Measurements from ENCODE around the gene COLEC12.

The COLEC12 gene

GRCh38 chr18:332721-333510, 167.6 kb downstream of the COLEC12 start:
- Histone ChIP-seq H3K36me3 (ENCODE audit: control insufficient read depth in 2 of 2, insufficient read depth in 1 of 2, low read length in 2 of 2) (no peaks in the 10 kb centered on the region; a peak in 1 of 3 replicates), H3K4me3 (ENCODE audit: low read depth, low read length) (no peak overlapping the region), H3K4me1 (ENCODE audit: control insufficient read depth, insufficient read depth, low read length) (no peaks in the 10 kb centered on the region), H3K9me3 (ENCODE audit: control insufficient read depth, insufficient read depth, low read depth, low read length) (no peaks in the 10 kb centered on the region), H3K27ac (ENCODE audit: extremely low read depth, low read depth, low read length) (no peak overlapping the region)
- ChIA-PET CTCF (interaction anchor here (0.6 to 0.7 kb wide), 2 partner anchors 8 to 289 kb away, joined by 3 read pairs; no protein-coding TSS in a partner anchor), POLR2A (no interaction called here)
- TF ChIP-seq ZNF302 (tag by site-specific recombination; IDR thresholded peaks at IDR 0.05; ENCODE audit: low read depth) (no peak), ZNF404 (tag by site-specific recombination; IDR thresholded peaks at IDR 0.05) (no peak), ZNF169 (tag by site-specific recombination; IDR thresholded peaks at IDR 0.05) (no peak), ZNF10 (tag by site-specific recombination; IDR thresholded peaks at IDR 0.05) (no peak), KLF17 (tag by site-specific recombination; IDR thresholded peaks at IDR 0.05) (no peak), BCL11B (tag by site-specific recombination; IDR thresholded peaks at IDR 0.05; ENCODE audit: low read depth) (no peak), ZNF777 (tag by site-specific recombination; IDR thresholded peaks at IDR 0.05; ENCODE audit: borderline replicate concordance) (no peak), ZNF423 (tag by site-specific recombination; IDR thresholded peaks at IDR 0.05) (no peak), KLF8 (tag by site-specific recombination; IDR thresholded peaks at IDR 0.05) (no peak), GLI4 (tag by site-specific recombination; IDR thresholded peaks at IDR 0.05) (no peak), ZBTB48 (tag by site-specific recombination; IDR thresholded peaks at IDR 0.05) (no peak), ZNF2 (tag by site-specific recombination; IDR thresholded peaks at IDR 0.05) (no peak), KLF9 (tag by site-specific recombination; IDR thresholded peaks at IDR 0.05; ENCODE audit: low read depth) (no peak), ZBTB21 (tag by site-specific recombination; IDR thresholded peaks at IDR 0.05) (no peak), ZNF394 (tag by site-specific recombination; IDR thresholded peaks at IDR 0.05; ENCODE audit: borderline replicate concordance) (no peak), ZNF112 (tag by site-specific recombination; IDR thresholded peaks at IDR 0.05) (no peak), ZNF768 (tag by site-specific recombination; IDR thresholded peaks at IDR 0.05) (no peak), REST (tag by site-specific recombination; IDR thresholded peaks at IDR 0.05) (no peak), ZNF18 (tag by site-specific recombination; IDR thresholded peaks at IDR 0.05) (no peak)

GRCh38 chr18:332007-332406, 168.5 kb downstream of the COLEC12 start:
- Histone ChIP-seq H3K4me3 (ENCODE audit: low read depth, low read length) (no peak overlapping the region), H3K27ac (ENCODE audit: extremely low read depth, low read depth, low read length) (no peak overlapping the region), H3K9me3 (ENCODE audit: control insufficient read depth, insufficient read depth, low read depth, low read length) (no peaks in the 10 kb centered on the region), H3K4me1 (ENCODE audit: control insufficient read depth, insufficient read depth, low read length) (no peaks in the 10 kb centered on the region), H3K36me3 (ENCODE audit: control insufficient read depth in 2 of 2, insufficient read depth in 1 of 2, low read length in 2 of 2) (no peaks in the 10 kb centered on the region; a peak in 1 of 3 replicates)
- ChIA-PET CTCF (interaction anchor here (0.5 to 0.6 kb wide), 3 partner anchors 136 to 289 kb away, joined by 3 read pairs; partner anchors contain the start of gene CETN1), POLR2A (no interaction called here)
- TF ChIP-seq ZNF394 (tag by site-specific recombination; IDR thresholded peaks at IDR 0.05; ENCODE audit: borderline replicate concordance) (no peak), ZBTB49 (tag by site-specific recombination; IDR thresholded peaks at IDR 0.05; ENCODE audit: low read depth) (no peak), ZNF423 (tag by site-specific recombination; IDR thresholded peaks at IDR 0.05) (no peak), ZNF324 (tag by site-specific recombination; IDR thresholded peaks at IDR 0.05) (no peak), TCF7L2 (IDR thresholded peaks at IDR 0.05; ENCODE audit: borderline replicate concordance, low read depth, low read length) (no peak), ZNF23 (tag by site-specific recombination; IDR thresholded peaks at IDR 0.05; ENCODE audit: borderline replicate concordance) (no peak), ZXDB (tag by site-specific recombination; IDR thresholded peaks at IDR 0.05) (no peak), ZFP37 (tag by site-specific recombination; IDR thresholded peaks at IDR 0.05) (no peak)

Data from HEK293 (cell line).